ELR (cell line): ENCODE measurements around the gene GAL3ST3.
A peak's percentile ranks its signal among the peaks of the same experiment; 100 is the strongest.
"Not testable (repeated sequence)": the region's sequence is repeated elsewhere in the genome, so short reads cannot be mapped to it uniquely, and the experiment has no call there.

Experiments
- DNase-seq: peaks from one replicate; pipeline ENCODE4 v3.0.0-alpha.2; 2015; ENCODE audit warnings: low read depth

The GAL3ST3 gene

DNA sequence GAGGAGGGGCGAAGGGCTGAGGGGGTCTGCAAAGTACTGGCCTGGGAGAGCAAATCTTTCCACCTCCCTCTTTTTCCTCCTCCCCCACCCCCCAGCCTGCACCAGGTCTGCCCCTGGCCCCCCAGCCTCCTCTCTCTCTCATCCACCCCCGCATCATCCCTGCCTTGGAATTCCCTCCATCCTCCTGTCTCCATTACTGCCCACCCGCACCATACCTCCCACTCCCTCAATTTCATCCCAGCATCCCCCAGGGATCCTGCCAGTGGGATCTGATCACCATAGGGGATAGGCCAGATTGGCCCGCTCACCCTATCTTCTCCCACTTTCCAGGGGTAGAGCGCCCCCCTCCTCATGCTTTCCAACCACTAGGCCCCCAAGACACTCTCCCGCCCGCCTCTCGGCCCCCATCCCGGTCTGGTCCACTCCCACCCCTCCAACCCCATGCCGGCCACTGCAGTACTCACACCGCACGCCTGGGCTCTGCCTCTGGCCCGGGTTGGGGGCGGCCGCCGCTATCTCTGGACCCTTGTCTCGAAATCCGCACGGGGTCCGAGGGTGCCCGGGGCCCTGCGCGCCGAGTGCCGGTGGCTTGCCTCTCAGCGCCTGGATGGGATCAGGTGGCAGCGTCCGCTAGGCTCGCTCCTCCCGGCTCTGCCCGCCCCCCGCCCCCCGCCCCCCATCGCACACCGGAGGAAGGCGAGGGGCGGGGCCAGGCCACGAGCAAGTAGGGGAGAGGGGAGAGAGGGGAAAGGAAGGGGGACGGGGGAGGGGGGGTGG lies at the start of gene GAL3ST3:
TSS of gene GAL3ST3 (minus strand) at position 615 of the 777 bp plus-strand sequence. CDS start 3,746 bp downstream, outside the sequence.
- DNase-seq = no peak

GRCh38 chr11:66092125-66092524 lies 43.2 kb upstream of the GAL3ST3 start:
- DNase-seq = not testable (repeated sequence)

DNA sequence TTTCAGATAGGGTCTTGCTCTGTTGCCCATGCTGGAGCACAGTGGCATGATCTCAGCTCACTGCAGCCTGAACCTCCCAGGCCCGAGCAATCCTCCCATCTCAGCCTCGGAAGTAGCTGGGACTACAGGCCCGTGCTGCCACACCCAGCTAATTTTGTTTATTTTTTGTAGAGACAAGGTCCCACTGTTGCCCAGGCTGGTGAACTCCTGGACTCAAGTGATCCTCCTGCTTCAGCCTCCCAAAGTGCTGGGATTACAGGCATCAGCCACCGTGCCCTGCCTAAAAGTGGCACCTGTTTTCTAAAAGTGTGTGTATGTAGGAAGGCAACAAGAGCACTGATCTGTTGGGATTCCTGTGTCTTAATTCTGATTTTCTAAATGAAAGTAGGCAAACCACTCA lies 41.3 kb upstream of the GAL3ST3 start:
- DNase-seq = no peak

- DNase-seq = no peak
Observed at GRCh38 chr11:66089067-66089466, 40.1 kb upstream of the GAL3ST3 start.

- DNase-seq = no peak
Observed at GRCh38 chr11:66087148-66087908, 38.4 kb upstream of the GAL3ST3 start.

DNA sequence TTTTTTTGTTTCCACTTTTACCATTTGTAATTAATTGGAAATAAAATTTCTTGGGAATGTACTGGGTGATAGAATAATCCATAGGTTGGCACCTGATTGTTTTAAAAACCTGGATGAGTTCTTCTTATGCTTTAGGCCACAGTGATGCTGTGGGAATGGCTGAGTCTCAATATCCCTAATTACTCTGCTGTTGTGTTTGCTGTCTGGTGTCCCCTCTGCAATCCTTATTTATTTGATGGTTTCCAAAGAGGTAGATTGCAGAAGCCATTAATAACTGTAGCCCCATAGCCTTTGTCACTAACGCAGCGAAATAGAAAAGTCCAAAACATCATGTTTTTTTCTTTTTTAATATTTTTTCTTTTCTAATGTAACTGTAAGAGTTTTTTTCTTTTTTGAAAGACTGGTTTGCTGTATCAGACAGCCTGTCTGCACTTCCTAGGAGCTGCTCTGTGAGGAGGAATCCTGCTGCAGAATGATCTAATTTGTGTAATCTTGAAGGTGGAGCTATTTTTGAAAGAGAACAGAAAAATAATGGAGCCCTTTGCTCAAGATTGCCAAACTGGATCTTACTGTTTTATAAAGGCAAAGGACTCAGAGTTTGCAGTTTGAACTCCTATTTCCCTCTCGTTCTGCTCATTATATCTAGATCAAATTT lies 36.0 kb upstream of the GAL3ST3 start:
- DNase-seq = no peak

DNA sequence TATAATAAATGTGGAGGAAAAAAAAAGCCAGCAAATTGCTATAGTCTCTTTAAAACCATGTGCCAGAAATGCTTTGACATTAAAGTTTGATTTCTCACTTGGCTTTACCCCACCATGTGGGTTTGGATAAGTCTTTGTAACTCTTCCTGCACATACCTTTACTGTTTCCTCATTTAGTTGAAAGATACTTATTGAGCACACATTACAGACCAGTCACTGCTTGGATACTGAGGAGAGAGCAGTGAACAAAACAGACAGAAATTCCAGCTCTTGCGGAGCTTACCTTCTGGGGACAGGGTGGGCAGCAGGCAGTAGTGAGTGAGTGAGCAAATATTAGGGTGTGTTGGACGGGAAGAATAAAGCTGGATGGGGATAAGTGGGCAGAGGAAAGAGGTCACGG lies 34.8 kb upstream of the GAL3ST3 start:
- DNase-seq = no peak

GRCh38 chr11:66082946-66083698 lies 34.2 kb upstream of the GAL3ST3 start:
- DNase-seq = no peak

DNA sequence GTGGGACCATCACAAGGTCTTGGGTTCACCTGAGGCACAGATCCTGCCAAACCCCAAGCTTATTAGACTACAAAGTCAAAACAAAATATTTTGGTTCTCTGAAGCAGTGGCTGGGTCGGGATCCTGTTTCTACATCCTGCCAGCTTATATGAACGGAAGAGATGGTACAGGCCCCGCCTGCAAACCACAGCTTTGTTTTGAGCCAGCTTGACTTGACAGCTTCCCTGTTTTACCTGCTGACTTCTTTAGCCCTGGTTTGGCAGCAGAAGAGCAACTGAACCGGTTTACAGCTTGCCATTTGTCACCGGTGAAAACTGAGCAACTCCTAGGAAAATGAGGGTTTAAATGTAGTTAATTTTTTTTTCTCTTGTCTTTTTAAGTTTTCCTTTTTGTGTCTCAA lies 32.5 kb upstream of the GAL3ST3 start:
- peak; percentile 30 for DNase-seq

GRCh38 chr11:66080055-66080817 lies 31.3 kb upstream of the GAL3ST3 start:
- DNase-seq = peak; percentile 79

- not testable (repeated sequence) for DNase-seq
Observed at GRCh38 chr11:66078949-66079348, 30.0 kb upstream of the GAL3ST3 start.

GRCh38 chr11:66077927-66078326 lies 29.0 kb upstream of the GAL3ST3 start:
- no peak for DNase-seq

DNA sequence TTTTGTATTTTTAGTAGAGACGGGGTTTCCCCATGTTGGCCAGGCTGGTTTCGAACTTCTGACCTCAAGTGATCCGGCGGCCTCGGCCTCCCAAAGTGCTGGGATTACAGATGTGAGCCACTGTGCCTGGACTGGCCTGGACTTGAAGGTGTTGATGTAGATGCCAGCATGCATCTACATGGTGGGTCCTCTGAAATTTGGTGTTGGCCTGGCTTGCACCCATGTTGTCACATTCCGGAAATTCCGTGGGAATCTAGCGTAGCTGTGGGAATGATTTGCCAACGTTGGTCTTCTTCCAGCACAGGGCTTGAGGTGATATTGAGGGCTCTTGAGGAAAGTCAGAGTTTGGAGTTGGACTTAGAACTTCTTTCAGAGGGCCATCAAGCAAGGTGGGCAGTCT lies 27.6 kb upstream of the GAL3ST3 start:
- no peak for DNase-seq

- no peak for DNase-seq
Observed at GRCh38 chr11:66075273-66075672, 26.3 kb upstream of the GAL3ST3 start.

GRCh38 chr11:66073669-66074068 lies 24.7 kb upstream of the GAL3ST3 start:
- DNase-seq = no peak

DNA sequence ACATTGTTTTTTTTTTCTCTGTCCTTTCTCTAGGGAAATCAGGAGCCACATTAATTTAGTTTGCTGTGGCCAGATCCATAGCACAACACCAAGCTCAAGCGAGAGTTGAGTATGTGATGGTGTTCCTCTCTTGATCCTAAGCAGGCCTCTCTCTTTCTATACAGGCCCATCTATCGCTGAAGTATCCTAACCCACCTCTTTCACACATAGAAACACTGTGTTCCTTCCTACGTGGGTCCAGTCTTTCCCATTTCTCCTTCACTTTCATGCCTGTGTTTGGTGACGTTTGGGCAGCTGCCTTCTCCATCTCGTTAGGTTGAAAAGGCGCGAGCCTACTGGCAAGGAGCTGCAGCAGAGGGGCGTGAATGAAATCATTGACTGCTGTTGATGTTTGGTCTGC lies 23.6 kb upstream of the GAL3ST3 start:
- no peak for DNase-seq

- DNase-seq = peak; percentile 47
Observed at GRCh38 chr11:66072081-66072480, 23.1 kb upstream of the GAL3ST3 start.

DNA sequence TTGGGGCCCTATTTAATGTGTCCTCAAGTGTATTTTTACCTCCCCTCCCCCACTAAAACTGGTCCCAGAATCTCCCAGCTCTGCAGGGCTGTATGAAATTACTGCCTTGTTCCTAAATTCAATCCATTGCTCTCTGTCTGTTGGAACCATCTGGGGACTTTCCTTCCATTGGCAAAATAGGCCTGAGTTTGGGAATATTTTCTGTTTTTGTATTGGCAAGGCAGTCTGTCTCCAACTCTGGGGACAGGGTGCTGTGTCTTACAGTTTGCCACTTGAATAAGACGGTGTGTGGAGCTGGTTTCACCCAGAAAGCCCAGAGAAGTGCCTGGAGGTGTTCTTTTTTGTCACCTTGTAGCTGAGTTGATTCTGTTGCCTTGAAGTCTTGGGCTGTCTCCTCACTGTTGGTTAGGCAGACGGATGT lies 22.4 kb upstream of the GAL3ST3 start:
- peak; percentile 29 for DNase-seq

DNA sequence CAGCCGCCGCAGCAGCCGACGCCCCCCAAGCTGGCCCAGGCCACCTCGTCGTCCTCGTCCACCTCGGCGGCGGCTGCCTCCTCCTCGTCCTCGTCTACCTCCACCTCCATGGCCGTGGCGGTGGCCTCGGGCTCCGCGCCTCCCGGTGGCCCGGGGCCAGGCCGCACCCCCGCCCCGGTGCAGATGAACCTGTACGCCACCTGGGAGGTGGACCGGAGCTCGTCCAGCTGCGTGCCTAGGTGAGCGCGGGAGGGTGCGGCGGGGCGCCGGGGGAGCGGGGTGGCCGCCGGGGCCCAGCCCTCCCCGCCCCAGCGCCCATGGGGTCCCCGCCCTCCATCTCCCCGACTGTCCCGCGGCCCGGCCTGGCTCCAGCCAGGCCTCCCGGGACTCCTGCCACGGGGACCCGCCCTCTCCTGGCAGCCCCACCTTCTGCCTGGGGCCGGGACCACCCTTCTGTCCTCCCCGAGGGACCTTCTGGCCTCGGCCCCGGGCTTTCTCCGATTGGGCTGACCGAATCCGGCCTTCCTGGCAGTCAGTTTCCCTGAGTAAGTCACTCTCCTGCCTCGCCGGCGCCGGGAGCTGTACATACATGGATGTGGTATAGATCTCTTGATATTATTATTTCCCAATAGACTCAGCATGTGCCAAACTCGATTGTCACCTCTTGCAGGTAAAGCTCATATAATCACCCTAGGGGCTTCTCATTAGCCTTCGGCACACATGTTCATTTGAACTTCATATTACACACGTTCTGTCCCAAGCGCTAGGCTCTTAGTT lies 21.8 kb upstream of the GAL3ST3 start:
- DNase-seq = peak; percentile 68
